ENCODE measurements around the gene SMIM45.

SMIM45 gene

GRCh38 chr22:41964112-41964491 lies 12.2 kb downstream of the SMIM45 start:
- Histone ChIP-seq H3K18ac (ENCODE audit: insufficient read length, low read depth, low read length) (no peak overlapping the region), H3K4me2 (ENCODE audit: insufficient read depth, insufficient read length, low read length) (no peak overlapping the region), H4K20me1 (ENCODE audit: control insufficient read depth, insufficient read depth, insufficient read length) (no peaks in the 10 kb centered on the region), H3K27ac (ENCODE audit: insufficient read length, low read depth, low read length) (no peak overlapping the region), H3K27me3 (ENCODE audit: insufficient read depth, low read length) (no peaks in the 10 kb centered on the region), H4K8ac (replicated peaks; ENCODE audit: insufficient read length, low read depth, low read length) (no peak overlapping the region), H3K79me2 (ENCODE audit: insufficient read depth, low read length) (no peaks in the 10 kb centered on the region), H2AFZ (ENCODE audit: low read length) (no peak overlapping the region), H3K23ac (ENCODE audit: insufficient read length, low read depth, low read length) (no peak overlapping the region), H2AK5ac (ENCODE audit: insufficient read length, low read length) (no peak overlapping the region), H2BK20ac (ENCODE audit: low read depth, low read length, poor library complexity, severe bottlenecking) (no peak overlapping the region), H2BK5ac (ENCODE audit: insufficient read length, low read length) (no peak overlapping the region), H3K79me1 (ENCODE audit: insufficient read depth, low read depth, low read length, poor library complexity, severe bottlenecking) (no peaks in the 10 kb centered on the region), H3K14ac (ENCODE audit: insufficient read depth, low read length) (no peak overlapping the region), H3K4ac (ENCODE audit: low read depth, low read length) (no peak overlapping the region), H4K5ac (ENCODE audit: insufficient read length, low read depth, low read length) (no peak overlapping the region), H3K56ac (ENCODE audit: insufficient read length, low read depth, low read length) (no peak overlapping the region), H2BK120ac (ENCODE audit: low read depth, low read length, poor library complexity, severe bottlenecking) (no peak overlapping the region), H3K9ac (ENCODE audit: extremely low read depth, insufficient read length, low read length) (no peak overlapping the region), H3K9me3 (ENCODE audit: control insufficient read depth, low read depth, low read length) (no peaks in the 10 kb centered on the region), H3T11ph (ENCODE audit: low read length) (no peak overlapping the region), H3K23me2 (ENCODE audit: insufficient read length, low read depth, low read length, poor library complexity, severe bottlenecking) (no peaks in the 10 kb centered on the region), H2BK12ac (ENCODE audit: insufficient read length, low read depth, low read length) (no peak overlapping the region), H4K91ac (ENCODE audit: insufficient read length, low read depth, low read length) (no peak overlapping the region), H3K4me1 (ENCODE audit: insufficient read depth, low read length) (no peaks in the 10 kb centered on the region), H2BK15ac (ENCODE audit: low read depth, low read length) (no peak overlapping the region)
- no CpG with 5 or more reads among the region's 5 CpGs for WGBS (ENCODE audit: extremely low coverage, insufficient read length, low lambda C conversion rate)
- Mint-ChIP-seq H3K27me3 (ENCODE audit: low read depth) (peaks cover 29% of the 10 kb centered on the region), H3K4me3 (no peak overlapping the region; a peak in 1 of 5 replicates), H3K36me3 (ENCODE audit: insufficient read depth in 1 of 3, low read depth in 3 of 3) (peaks cover 2 to 3% (median 3%) of the 10 kb centered on the region in 3 experiments; a peak in 2 of 7 replicates), H3K9me3 (peaks cover 4 to 5% of the 10 kb centered on the region in 2 experiments; a peak in 4 of 5 replicates), H3K27ac (peak overlapping the region in 1 of 3 experiments; percentile 62; a peak in 1 of 7 replicates), H3K4me1 (peaks cover 32 to 41% of the 10 kb centered on the region in 2 experiments)
- no peak for TF ChIP-seq CTCF (conservative IDR thresholded peaks at IDR 0.05)
- DNase-seq: no peak
